GM21576 (cell line): ENCODE data around the gene IFT81.
A peak's percentile ranks its signal among the peaks of the same experiment; 100 is the strongest.
"Not testable (repeated sequence)": the region's sequence is repeated elsewhere in the genome, so short reads cannot be mapped to it uniquely, and the experiment has no call there.

Source experiments
- ATAC-seq: cut with Tn5 transposase; IDR thresholded peaks from one replicate; pipeline ENCODE4 v1.9.1; 2021; ENCODE audit warnings: mild to moderate bottlenecking, moderate library complexity; ENCODE audit not compliant: unreplicated experiment

IFT81 gene

GRCh38 chr12:110108309-110109036, 15.7 kb upstream of the IFT81 start:
- ATAC-seq, result no peak

GRCh38 chr12:110109037-110109836, 14.9 kb upstream of the IFT81 start:
- no peak for ATAC-seq

- ATAC-seq, result no peak
Measured at GRCh38 chr12:110109837-110110535, 14.2 kb upstream of the IFT81 start.

DNA sequence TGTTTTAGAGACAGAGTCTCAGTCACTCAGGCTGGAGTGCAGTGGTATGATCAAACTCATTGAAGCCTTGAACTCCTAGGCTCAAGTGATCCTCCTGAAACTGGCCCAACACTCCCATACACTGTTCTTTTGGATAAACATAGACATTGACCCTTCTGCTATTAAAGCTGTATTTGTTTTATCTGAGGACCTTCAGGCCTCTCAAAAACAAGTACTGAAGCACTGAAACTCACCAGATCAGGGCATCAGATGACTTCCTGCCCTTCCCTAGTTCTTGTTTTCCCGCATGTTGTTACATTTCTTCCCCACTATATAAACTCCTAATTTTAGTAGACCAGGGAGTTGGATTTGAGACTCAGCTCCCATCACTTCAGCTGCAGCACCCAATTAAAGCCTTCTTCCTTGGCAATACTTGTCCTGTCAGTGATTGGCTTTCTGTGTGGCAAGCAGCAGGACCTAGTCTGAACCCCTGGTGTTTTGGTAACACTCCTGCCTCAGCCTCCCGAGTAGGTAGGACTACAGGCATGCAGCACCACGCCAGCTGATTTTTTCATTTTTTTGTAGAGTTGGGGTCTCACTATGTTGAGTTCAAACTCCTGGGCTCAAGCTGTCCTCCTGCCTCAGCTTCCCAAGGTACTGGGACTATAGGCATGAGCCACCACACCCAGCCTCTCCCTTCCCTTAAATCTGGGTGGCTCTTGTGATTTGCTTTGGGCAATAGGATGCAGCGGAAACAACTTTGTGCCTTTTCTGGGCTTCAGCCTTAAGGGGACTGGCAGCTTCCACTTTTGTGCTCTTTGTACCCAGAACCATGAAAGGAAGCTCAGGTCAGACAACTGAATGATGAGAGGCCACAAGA, 12.5 kb upstream of the IFT81 start:
- no peak for ATAC-seq

DNA sequence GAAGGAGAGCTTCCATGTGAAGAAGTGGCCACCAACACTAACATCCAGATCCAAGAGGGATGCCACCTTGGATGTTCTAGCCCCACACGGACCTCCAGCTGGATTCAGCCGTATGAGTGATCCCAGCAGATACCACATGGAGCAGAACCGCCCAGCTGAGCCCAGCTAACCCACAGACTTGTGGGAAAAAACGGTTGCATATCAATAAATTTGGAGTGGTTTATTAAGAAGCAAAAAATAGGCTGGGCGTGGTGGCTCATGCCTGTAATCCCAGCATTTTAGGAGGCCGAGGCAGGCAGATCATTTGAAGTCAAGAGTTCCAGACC, 11.9 kb upstream of the IFT81 start:
- ATAC-seq, result no peak

GRCh38 chr12:110114528-110114937, 9.6 kb upstream of the IFT81 start:
- ATAC-seq, result no peak

GRCh38 chr12:110115675-110116074, 8.5 kb upstream of the IFT81 start:
- ATAC-seq, result no peak

- no peak for ATAC-seq
Measured at GRCh38 chr12:110116623-110117022, 7.5 kb upstream of the IFT81 start.

DNA sequence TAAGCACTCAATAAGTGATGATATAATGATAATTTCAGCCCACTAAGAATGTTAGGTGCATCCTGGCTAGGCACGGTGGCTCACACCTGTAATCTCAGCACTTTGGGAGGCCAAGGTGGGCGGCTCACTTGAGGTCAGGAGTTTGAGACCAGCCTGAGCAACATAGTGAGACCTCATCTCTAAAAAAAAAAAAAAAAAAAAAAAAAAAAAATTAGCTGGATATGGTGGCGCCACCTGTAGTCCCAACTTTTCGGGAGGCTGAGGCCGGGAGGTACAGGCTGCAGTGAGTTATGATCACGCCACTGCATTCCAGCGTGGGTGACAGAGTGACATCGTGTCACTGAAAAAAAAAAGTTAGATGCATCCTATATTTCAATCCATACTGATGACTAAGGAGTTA, 6.9 kb upstream of the IFT81 start:
- ATAC-seq, result not testable (repeated sequence)

GRCh38 chr12:110117956-110118685, 6.0 kb upstream of the IFT81 start:
- ATAC-seq, result no peak

GRCh38 chr12:110122929-110123328, 1.2 kb upstream of the IFT81 start:
- no peak for ATAC-seq

DNA sequence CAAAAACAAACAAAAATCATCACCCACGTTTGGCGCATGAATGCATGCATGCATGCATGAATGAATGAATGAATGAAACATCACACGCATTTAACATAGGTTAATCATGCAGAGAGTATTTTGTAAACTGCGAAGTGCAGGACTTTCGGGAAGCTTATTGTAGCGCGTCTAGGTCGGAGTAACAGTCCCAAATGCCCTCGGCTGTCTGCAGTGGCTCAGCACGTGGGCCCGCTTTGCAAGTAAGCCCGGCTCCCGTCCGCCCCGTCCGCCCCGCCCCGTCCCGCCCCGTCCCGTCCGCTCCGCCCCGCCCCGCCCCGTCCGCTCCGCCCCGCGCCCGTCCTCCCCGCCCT, 263 bp upstream of the IFT81 start:
- peak; percentile 42 for ATAC-seq

GRCh38 chr12:110126557-110126956, 2.4 kb downstream of the IFT81 start:
- no peak for ATAC-seq

DNA sequence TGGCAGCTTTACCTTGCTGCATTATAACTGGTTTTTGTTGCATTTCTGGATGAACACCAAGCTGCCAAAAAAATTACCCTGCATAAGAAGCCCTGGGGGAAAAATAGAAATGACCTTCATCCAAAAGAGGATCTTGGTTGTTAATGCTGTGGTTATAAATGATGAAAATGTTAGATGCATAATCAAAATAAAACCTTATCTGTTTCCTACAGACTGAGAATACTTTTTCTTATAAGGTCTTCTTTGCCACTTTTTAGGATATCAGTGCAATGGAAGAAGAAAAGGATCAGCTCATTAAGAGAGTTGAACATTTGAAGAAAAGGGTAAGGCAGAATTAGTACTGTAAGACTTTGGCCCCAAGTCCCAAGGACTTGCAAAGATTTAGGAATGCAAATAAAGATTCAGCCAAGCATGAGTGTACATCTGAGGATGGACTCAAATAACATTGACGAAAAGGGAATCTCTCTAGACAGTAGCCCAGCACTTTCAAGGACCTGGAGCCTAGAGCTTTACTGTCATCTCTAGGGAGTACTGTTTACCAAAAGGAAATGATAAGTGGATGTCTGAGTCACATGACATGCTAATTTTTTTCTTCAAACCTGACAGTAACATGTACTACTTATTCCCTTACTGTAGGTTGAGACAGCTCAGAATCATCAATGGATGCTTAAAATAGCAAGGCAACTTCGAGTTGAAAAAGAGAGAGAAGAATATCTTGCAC, 10.7 kb downstream of the IFT81 start:
- no peak for ATAC-seq

DNA sequence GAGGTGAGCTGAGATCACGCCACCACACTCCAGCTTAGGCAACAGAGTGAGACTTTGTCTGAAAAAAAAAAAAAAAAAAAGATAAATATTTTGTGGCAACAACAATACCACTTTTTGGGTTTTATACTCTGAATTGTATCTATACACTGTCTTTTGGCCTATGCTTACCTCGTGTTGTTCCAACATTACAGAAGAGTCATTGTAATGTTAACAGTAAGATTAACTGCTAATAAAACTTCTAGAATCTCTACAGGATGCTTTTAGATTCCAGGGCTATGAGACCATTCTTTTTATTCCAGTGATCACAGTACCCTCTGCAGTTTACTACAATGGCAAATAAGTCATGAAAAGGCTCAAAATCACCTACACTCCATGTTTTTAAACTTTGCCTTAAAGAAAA, 11.6 kb downstream of the IFT81 start:
- no peak for ATAC-seq

- no peak for ATAC-seq
Measured at GRCh38 chr12:110137786-110138185, 13.6 kb downstream of the IFT81 start.

DNA sequence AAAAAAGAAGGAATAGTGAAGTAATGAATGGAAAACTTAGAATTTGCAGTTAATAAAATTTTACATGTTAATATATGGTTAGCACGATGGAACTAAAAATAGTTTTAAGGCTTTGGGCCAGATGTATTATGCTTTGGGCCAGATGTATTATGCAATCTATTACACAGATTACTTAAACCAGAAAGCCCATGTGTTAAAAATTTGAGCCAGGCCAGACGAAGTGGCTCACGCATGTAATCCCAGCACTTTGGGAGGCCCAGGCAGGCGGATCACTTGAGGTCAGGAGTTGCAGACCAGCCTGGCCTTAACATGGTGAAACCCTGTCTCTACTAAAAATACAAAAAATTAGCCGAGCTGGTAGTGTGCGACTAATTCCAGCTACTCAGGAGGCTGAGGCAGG, 17.2 kb downstream of the IFT81 start:
- no peak for ATAC-seq

GRCh38 chr12:110146986-110147385, 22.8 kb downstream of the IFT81 start:
- no peak for ATAC-seq

- ATAC-seq, result no peak
Measured at GRCh38 chr12:110149086-110149660, 25.0 kb downstream of the IFT81 start.
